ELF-1 (cell line): ENCODE data around the gene BACE2.

ENCODE experiments used
- DNase-seq: peaks from one replicate; pipeline ENCODE4 v3.0.0-alpha.2; 2016; ENCODE audit warnings: low read depth, low spot score

Gene BACE2

DNA sequence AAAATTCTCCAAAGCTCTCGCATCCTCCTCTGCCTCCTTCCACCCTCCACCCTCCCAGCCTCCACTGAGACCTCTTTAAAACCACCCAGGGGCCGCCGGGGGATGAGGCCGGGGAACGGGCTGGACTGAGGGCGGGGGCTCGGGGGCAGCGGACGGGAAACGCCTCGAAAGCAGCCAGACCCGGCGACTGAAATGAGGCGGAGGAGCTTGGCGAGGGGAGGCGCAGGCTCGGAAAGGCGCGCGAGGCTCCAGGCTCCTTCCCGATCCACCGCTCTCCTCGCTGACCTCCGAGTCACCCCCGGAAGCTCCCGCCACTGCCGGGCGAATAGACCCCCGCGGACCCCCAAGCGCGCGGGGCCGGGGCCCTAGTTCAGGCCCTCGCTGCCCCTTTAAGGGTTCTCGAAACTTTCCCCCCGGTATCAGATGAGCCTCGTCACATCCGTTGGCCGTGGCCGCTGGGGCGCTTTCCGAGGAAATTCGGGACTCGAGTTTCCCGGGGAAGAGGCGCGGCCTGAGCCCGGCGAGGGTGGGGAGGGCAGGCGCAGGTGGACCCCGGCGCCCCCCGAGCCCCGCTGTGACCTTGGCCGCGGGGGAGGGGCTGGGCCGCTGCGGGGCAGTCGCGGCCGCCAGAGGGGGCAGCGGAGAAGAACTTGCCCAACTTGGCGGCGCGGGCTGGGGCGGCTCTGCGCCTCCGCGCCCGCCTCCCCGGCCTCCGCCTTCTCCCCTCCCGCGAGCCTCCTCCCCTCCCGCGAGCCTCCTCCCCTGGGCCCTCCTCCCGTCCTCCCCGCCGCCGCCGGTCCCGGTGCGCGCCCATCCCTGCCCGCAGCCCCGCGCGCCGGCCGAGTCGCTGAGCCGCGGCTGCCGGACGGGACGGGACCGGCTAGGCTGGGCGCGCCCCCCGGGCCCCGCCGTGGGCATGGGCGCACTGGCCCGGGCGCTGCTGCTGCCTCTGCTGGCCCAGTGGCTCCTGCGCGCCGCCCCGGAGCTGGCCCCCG lies at the start of gene BACE2:
BACE2 (plus strand) TSS at position 813 of the 995 bp plus-strand sequence; CDS start at position 917, 104 bp downstream.
- DNase-seq: peak; percentile 50

DNA sequence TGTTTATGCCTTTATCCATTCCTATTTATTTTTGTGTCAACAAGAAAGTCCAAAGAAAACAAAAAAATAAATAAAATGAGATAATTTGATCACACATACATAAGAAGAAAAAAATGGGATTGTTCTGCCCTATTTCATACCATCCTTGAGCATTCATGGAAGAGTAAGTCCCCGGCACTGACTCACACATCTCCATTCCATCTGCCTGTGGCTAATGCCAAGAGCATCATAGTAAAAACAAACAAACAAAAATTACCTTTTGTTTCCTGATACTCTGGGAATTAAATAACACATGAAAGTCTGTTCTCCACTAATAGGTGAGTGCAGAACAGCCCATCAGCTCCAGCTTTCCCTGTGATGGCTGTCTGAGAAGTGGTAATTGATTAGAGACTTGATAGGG lies 48.1 kb upstream of the BACE2 start:
- DNase-seq: no peak

DNA sequence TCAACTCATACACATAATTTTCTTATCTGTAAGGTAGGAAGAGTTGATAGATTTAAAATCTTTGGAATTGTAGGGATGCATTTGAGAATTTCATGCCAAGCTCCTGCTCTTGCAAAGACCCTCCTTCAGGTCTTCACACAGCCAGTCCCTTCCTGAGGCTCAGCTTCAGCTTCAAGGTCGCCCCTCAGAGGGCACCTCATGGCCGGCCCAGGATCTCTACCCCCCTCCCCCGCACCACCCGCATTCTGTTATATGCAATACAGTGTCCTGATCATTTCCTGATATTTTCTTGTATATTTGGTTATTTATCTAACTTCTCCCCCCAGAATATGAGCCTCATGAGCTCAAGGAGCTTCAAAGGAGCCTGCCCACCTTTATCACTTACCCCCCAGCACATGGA lies 47.0 kb upstream of the BACE2 start:
- no peak for DNase-seq

DNA sequence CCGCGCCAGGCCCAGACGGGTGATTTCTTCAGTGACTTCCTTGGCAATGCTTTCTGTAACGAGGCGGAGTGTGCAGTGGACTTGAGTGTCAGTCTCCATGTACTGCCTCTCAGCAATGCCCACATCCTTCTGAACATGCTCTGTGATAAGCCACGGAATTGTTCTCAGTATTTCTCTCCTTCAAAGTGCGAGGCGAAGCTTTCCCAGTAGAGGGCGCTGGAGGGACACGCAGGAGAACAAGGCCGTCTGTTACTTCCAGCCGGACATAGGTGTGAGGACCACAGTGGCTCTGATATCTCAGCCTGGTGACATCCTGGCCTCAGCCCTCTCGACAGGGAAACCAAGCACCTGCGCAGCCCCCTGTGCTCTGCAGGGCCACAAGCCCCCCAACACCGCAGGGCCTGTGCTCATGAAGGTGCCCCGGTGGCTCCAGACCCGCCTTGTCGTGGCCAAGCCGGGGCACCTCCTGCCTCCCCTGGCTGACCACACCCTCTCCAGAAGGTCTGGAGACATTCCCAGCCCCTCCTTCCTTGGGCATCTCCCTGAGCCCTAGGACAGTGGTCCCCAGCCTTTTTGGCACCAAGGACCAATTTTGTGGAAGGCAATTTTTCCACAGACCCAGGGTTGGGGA lies 46.1 kb upstream of the BACE2 start:
- DNase-seq: peak; percentile 92

DNA sequence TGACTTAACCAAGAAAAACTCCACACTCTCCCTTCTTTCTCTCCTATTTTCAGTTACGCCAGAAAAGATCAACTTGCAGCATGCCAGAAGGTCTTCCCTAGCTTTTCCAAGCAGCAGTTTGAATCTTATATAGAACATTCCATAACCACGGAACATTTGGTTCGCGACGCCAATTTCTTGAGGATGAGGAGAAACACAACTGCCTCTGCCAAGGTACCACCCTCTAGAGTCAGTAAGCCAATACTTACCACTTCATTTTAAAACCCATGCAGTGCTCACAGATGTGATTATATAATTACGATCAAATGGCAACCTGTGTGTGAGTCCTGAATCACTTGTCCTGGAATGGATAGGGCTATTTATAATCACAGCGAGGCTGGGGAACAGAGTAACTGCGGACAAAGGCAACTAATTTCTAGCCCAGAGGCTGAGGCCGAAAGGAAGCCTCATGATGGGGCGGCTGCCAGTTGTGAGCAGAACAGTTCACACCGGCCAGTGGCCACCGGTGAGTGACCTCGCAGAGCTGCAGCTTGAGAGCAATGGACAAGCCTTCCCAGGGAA lies 43.2 kb upstream of the BACE2 start:
- no peak for DNase-seq

DNA sequence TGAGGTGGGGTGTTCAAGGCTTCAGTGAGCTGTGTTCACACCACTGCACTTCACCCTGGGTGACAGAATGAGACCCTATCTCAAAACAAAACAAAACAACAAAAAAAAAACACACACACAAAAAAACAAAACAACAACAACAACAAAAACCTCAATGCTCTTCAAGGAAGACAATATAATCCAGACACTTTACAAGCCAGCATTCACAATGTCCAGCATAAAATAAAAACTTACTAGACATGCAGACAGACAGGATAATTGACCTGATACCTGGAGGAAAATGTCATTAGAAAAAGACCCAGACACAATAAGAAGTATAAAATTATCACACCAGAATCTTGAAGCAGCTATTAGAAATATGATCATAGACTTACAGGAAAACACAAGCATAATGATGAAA lies 39.0 kb upstream of the BACE2 start:
- no peak for DNase-seq

DNA sequence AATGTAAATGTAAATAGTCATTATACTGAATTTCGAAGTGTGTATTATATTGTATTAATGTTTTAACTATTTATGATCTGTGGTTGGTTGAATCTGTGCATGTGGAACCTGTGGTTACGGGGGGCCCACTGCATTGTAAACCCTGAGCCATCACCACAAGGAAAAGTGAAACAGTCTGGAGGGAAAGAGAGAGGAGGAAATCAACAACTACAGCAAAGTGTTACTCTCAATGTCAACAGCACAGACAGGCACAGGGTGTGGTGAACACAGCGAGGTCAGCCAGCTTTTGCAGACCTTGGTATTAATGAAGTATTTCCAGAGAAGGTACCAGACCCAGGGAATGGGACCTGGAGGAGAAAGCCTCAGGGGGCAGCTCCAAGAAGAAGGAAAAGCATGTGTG lies 37.1 kb upstream of the BACE2 start:
- no peak for DNase-seq

DNA sequence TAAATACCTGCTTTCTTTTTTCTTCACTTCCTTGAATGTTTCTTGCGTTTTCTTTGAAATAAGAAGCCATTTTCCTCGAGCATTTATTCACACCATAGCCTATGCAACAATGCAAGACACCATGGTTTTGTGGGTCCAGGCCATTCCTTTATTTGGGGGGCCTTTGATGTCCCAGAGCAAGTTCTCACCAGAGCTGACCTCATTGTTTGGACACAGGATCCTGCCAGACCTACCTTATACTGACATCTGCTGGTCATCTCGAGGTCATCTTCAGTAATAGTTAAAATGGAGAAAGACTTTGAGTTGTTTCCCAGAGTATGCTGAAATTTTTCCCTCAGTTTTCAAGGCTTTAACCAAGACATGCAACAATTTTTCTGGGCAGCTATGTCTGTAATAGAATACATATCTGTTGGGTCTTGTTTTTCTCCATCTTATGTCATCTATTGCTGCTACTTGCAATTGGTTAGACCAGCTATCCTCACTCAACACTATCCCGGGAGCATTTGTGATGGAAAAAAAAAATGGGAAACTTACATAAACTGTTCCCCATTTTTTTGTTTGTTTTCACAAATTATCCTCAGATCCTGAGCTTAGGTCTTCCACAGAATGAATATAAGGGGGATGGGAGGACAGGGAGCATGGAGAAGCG lies 34.0 kb upstream of the BACE2 start:
- DNase-seq: peak; percentile 24

DNA sequence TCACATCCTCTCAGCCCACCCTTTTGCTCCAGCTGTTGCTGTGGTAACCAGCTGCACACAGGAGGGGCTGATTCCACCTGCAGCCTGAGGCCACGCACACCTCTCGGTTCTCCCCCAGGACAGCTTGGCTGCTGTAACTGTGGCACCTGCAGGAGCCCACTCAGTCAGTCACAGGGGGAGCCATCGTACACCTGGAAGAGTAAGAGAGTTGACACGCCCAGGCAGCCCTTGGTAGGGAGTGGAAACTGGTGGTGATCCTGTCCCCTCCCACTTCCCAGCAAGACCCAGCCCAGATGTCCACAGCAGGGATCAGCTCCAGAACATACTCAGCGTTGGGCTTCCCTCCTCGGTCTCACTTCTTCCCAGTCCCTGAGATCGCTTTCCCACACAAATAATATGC lies 32.2 kb upstream of the BACE2 start:
- no peak for DNase-seq

DNA sequence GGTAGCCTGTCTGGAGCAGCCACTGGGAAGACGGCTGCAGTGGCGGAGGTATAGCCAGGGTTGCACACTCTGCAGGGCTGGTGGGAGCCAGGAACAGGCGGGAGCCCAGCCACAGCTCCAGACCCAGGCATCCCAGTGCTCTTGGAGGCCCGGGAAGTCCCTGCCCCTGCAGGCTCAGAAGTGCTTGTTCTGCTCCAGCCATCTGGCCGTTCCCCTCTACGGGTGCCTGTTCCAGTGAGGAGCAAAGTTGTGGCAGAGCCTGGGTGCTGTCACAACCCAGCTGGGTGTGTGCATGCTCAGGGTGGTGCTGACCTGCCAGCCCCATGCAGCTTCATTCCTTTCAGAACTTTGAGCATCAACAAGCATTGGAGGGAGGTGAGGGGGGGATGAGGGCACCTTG lies 31.7 kb upstream of the BACE2 start:
- no peak for DNase-seq

DNA sequence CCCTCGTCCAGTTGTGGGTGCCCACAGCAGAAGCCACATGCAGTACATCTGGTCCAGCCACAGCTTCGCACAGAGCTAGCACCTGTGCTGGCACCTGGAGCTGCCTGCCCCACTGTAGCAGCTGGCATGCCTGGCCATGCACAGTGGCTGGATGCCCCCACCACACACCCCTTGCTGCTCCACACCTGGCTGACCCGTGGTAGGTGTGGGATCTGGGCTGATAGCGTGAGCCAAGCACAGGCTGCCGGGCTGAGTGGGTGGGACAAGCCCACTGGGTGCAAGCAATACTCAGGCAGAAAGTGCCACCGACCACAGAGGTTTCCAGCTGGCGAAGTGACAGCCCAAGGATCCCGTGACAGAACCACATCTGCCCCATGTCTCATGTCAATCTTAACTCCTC lies 30.6 kb upstream of the BACE2 start:
- no peak for DNase-seq

DNA sequence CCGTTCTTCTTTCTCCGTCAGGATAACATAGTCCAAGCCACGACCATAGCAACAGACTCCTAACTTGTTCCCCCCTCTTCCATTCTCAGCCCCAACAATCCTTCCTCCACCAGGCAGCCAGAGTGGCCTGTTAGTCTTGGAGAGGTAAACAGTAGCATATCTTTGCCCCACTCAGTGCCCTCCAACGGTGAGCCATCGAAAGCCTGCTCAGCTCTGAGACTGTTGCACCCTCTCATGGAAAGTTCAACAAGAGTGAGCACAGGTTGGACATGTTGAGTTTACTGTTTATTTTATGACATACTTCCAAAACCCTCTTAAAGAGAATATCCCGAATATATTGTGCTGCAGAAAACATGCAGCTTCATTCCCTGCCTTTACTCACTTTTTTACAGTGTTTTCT lies 30.1 kb upstream of the BACE2 start:
- DNase-seq: no peak

DNA sequence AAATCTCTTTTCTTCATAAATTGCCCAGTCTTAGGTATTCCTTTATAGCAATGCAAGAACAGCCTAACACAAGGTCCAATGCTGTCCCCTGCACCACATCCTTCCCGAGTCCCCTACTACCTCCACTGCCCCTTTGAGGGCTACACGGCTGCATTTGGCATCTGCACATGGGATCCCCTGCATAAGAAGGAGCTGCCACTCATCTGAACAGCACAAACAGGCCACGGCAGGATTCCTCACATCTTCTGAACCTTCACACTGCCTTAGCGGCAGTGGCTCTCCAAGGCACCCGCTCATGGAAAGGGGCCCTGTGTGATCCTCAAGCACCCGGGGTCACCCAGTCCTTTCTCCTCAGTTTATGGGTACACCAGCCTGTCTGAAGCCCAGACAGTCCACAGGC lies 29.2 kb upstream of the BACE2 start:
- DNase-seq: no peak

DNA sequence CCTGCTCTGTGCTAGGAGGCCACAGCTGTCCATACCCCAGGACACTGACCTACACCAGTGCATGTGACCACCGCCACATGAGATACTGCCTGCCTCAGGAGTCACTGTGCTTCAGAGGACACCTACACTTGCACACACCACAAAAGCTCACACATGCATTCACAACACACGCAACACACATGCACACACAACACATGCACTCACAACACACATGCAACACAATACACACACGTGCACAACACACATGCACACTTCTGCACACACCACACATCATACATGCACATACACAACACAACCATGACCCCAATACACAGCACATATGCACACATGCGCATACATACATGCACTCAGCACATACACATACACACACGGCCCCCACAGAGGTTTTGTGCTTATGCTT lies 28.7 kb upstream of the BACE2 start:
- no peak for DNase-seq

DNA sequence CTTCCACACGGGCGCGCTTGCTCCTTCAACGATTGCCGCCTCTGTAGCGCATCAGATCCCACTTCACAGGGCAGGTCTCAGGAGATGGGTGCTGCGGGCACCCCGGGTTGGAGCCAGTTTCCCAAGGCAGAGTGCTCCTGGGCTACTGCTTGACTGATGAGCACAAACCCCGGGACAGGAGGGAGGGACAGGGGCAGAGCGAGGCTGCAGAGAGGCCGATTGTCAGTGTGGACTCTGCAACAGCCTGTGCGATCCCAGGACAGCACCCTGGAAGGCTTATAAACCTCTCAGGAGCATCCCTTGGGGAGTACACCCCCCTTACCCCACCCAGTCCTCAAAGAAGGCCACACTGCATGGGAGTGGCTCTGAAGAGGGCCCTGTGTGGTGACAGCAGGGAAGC lies 28.0 kb upstream of the BACE2 start:
- no peak for DNase-seq

DNA sequence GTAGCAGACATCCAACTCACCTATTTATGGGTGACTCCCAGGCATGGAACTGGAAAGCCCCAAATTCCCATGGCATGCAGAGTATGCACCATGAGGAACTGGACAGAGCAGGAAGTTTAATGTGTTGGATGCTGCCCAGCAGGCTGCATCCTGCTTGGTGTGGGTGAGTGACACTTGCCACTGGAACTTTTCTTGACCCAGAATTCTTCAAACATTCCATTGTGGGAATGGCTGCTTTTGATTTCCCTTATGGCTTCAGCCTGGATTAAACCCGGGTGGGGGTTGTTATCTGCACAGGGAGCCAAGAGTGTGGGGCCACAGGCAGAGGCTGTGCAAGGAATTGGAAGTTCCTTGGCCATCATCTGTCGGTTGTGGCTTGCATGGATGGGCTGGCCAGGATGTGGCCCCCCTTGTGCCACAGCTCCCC lies 26.9 kb upstream of the BACE2 start:
- DNase-seq: no peak

DNA sequence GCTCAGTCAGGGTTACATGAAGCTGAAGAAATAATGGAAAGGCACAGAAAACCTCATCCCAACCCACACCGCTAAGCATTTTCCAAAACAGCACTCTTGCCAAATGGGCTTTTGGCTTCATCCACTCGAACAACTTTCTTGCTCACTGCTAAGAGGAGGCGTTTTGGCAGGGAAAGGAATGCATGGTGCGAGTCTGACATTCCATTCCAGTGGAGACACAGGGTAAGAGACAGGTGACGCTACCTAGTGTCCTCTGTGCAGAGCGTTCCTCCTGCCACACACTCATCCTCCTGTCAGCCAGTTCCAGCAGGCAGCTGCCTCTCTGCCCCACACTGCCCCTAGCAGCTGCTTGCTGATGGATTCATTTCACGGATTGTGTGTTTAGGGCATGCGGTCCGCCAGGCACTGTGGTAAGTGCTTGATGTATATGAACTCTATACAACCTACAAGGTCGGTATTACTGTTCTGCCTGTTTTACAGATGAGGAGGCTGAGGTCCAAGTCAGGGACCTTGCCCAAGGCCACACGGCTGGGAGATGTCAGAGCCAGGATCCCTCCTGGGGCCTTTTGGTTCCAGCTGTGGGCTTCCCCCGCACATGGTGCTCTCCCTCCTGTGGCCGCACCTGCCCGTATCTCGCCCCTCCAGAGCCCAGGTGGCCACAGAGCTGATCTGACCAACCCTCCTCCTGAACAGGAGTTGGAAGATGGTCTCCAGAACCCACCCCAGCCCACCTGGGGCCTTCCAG lies 25.7 kb upstream of the BACE2 start:
- DNase-seq: peak; percentile 74

DNA sequence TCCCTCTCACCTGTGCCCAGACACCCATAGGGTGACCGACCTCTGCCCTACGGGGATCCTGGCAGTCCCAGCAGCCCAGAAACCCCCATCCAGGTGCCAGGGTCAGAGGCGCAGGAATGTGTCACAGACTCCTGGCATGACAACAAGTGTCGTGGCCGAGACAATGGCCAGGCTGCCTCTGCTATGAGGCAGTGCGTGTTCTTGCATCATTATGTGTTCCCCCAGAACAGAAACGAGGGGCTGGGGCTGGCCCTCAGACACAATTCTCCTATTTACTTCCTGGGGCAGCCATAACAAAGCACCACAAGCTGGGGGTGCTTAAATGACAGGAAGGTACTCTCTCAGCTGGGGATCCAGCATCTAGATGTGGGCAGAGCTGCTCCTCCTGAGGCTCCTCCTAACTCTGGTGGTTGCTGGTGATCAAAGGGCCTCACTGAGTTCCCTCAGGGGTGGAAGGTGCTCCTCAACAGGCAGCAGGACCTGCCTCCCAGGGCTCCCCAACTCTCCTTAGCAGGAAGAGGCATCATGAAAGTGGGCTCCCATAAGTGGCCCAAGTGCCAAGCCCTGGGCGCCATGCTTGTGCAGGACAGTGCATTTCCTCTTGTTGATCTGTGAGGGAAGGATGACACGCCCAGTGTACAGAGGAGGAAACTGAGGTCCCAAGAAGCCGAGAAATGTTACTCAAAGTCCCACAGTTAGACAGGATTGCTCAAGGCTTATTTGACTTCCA lies 24.2 kb upstream of the BACE2 start:
- DNase-seq: no peak

DNA sequence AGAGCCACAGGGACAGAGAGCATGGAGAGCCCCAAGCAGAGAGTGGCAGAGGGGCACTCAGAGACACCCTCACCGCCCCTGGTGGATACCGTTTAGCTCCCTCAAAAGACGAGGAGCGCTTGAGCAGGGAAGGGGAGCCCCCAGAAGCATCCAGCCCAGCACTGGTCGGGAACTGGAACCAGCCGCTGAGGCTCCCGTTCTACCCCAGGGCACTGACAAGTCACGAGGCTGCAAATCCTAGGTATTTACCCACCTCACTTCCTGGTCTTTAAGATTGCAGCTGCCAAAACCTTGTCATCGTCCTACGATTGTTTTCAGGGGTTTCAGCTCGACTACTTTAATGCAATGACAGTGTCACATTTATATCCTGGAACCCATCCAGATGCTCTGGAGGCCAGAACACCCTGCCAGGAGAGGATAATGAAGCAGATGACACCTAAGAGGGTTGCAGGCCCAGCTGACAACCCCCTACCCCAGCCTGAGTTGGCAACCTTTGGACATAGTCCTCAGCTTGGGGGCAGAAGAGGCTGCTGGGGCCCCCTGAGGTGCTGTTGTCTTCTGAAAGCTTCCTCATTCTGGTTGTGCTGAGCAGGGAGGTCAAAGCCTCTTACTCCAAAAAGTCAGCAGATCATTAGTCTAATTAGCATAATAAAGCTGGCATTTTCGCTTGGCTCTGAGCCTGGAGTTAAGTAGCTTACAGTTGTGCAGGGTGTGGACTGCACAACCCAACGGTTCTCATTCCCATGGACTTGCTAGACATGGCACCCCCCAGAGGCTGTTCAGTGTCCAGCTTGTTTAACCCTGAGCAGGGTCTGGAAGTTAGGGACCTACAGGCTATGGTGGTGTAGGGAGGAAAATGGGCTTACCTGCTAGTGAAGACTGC lies 20.6 kb upstream of the BACE2 start:
- peak; percentile 61 for DNase-seq

DNA sequence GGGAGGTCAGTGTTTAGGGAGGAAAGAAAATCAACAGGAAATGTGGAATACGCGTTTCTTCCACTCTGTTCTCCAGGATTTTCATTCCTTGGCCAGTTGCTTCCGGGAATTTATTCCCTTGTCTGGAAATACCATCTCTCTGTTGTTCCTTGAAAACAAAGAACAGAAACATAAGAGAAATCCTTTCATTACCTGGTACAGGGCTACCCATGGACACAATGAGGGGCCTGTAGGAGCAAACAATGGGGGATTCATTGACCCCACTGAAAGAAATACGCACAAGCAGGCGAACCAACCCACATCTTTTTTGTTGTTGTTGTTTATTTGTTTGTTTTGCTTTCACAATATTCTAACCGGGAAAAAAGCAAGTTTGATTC lies 20.0 kb upstream of the BACE2 start:
- DNase-seq: no peak
